HG02610 (cell line): Measurements from ENCODE around the gene UBE3A.

Experiments
- ATAC-seq: cut with Tn5 transposase; IDR thresholded peaks from one replicate; pipeline ENCODE4 v1.9.1; 2021; ENCODE audit warnings: mild to moderate bottlenecking, moderate library complexity; ENCODE audit not compliant: unreplicated experiment

UBE3A gene

DNA sequence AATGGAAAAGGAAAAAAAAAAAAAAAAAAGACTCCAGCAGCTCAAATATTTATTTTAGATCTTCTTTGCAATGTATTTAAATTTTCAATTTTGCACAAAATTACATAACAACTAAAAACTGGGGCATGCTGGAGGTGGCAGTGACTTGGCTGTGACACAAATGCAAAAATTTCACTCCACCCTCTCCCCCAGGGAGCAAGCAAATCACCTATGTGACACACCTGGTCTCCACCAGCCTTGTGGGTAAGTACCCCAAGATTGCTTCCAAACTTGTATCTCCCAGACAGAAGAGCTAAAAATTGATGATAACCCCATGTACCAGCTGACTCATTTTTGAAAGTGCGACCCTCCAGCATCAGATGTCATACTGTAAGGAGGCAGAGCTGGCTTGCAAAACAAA, 32.0 kb downstream of the UBE3A start:
- ATAC-seq, result no peak

DNA sequence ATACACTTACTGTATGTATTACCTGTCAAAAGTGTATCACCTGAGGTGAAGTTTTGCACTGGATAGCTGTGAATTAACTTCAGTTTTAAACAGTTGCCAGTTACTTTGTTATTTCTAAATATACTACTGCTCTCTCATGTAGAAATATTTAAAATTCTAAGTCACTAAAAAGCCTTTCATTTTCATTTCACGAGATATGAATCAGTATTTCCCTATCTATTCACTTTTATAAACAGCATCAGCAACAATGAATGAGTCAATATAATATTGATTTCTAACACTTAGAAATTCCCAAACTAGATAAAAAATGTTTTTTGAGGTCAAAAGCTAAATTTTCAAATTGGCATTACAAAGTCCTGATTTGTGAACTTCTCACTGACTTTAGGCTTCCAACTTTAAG, 32.6 kb downstream of the UBE3A start:
- ATAC-seq, result no peak

DNA sequence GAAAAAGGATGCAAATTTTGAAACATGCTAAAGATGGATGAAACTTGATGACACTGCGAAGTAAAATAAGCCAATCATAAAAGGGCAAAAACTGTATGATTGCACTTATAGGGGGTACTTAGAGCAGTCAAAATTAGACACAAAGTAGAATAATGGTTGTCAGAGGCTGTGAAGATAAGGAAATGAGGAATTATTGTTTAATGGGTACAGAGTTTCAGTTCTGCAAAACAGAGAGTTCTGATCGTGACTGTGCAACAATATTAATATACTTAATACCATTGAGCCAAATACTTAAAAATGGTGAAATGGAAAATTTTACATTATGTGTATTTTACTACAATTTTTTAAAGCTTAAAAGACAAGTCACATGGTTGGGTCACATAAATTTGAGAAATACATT, 35.1 kb downstream of the UBE3A start:
- ATAC-seq, result no peak

DNA sequence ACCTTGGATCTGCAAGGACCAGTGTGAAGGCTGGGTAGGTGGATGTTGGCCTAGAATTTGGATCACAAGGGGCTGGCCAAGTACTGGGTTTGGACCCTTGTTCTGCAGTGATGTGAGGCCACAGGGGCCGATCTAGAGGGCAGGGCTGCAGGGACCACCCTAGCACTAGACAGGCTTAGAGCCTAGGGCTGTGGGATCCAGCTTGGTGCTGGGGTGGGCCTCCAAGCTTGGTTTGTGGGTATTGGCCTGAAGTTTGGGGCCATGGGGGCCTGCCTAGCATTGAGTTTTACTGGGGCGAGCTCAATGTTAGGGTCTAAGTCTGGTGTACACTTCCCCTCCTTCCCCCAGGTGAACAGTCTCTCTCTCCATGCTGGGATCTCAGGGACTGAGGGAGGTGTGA, 36.5 kb downstream of the UBE3A start:
- ATAC-seq, result no peak

DNA sequence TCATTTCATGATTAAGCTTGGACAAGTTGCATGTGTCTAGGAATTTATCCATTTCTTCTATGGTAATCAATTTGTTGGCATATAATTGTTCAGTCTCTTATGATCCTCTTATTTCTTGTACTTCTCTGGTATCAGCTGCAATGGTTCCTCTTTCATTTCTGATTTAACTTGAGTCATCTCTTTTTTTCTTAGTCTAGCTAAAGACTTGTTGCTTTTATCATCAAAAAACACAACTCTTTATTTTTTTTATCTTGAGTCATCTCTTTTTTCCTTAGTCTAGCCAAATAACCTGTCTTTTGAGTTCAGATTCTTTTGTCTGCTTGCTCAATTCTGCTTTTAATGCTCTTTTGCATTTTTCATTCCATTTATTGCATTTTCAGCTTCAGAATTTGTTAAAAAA, 37.3 kb downstream of the UBE3A start:
- no peak for ATAC-seq

DNA sequence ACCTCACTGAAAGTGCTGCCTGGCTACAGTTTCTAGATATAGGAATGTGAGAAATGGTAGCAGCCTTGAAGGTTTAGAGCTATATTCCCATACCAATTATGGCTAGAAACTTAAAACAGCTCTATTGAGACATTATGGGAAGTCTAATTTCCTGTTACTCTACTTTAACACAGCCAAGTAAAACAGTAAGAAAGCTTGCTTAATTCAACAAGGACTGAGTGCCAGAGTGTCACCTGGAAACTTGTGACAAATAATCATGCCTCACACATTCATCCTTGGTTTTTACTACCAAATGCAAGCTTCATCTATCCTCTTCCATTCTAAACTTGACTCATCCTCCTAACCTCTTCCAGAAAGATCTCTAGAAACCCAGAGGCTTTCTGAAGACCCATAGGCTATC, 41.7 kb downstream of the UBE3A start:
- no peak for ATAC-seq

DNA sequence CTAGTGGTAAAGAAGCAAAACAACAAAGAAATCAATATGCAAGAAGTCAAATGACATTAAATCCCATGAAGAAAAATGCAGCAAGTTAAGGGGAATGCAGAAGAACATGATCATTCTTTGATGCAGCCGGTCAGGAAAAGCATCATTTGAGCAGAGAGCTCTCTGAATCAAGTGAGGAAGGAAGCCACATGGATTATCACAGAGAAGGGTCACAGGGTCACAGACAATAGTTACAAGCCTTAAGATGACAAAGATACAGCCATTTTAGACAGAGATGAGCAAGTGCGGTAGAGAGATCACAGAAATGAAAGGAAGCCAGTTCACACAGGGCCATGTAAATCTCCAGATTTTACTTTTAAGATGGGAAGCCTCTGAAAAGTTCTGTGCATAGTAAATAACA, 43.9 kb downstream of the UBE3A start:
- no peak for ATAC-seq

DNA sequence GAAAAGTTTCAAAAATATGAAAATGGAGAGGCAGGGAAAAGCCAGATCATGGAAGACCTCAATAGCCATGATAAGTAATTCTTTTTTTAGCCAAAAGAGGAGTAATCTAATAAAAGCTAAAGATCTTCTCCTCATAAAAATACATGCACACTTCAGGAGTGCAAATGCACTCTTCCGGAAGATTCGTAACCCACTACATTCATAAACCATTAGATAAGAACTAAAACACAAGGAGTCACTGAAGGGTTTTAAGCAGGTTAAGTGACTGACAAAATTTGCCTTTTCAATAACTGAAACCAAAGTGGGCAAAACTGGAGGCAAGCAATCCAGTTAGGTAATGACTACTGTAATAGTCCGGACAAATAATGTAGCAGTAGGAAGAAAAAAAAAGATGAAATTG, 46.0 kb downstream of the UBE3A start:
- no peak for ATAC-seq

DNA sequence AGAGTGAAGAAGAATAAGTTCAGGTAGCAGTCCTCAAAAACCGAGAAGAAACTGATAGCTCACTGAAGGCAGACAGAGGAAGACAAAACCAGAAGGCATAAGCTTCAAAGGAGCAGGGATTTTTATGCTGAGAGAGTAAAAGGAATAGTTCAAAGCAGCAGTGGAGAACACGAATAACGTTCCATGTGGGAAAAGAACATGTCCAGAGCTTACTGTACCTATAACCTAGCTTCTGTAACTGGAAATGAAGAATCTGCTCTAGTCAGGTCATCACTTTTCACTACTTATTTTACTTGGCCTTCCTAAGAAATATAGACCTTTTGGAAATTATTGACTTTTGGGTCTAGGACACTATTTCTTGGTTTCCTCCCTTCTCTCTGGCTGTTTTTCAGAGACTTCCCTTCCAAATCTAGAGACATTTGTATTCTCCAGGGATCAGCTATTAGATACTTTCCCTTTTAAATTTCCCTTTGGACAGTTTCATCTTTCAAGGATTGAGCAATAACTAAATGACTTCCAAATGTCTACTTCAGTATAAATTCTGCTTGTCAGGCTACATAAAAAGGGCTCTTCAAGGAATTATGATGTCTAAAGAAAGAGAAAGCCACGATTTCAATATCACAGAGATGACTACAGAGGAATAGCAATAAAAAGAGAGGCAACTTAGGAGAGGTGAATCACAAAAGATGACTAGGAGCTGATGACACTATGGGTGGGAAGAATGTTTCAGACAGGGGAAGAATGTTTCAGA, 46.7 kb downstream of the UBE3A start:
- ATAC-seq, result no peak

DNA sequence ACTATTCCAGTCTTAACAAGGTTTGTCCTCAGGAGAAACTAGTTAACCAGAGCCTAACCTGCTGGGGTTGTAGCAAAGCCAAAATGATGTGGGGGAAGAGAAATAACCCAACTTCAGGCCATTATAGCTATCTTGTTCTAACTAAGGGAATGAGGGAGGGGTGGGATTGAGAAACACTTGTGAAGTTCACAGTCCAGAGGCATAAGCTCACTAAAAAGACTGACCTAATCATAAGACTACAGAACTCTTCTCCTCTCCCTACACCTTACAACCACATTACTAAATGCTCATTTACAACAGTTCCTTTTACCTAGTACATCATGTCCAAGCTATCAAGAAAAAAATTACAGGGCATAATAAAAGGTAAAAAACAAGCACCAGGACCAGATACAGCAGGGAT, 52.8 kb downstream of the UBE3A start:
- ATAC-seq, result no peak

DNA sequence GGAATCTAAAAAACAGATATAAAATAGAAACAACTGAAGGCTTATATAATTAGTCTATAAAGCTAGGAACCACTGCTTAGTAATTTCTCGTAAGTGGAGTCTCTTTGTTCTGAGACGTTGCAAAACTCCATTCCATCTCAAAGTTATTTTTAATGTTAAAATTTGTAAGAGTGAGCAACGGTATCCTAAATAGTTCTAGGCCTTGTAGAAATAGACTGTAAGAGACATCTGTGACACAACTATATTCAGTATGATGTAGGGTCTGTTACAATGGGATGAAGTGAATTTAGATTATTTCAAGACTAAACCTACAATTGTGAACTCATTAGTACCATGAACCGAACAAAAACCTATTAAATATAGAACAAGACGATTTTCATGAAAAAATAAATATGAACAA, 57.2 kb downstream of the UBE3A start:
- no peak for ATAC-seq

DNA sequence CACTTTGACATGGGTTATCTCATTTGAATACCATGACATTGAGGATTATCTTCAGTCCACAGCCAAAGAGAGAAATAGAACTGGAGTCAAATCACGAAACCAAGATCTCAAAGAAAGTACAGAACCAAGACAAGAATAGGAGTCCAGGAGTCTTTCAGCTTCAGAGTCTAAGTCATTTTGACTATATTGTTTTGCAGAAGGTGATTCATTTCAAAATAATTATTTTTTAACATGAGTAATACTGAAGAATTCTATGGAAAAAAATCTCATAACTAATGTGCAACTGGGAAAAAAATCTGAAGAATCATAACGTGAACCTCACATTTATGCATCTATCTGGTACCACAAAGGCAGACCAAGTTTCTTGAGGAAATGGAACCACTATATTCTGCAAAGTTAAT, 60.3 kb downstream of the UBE3A start:
- peak; percentile 75 for ATAC-seq

DNA sequence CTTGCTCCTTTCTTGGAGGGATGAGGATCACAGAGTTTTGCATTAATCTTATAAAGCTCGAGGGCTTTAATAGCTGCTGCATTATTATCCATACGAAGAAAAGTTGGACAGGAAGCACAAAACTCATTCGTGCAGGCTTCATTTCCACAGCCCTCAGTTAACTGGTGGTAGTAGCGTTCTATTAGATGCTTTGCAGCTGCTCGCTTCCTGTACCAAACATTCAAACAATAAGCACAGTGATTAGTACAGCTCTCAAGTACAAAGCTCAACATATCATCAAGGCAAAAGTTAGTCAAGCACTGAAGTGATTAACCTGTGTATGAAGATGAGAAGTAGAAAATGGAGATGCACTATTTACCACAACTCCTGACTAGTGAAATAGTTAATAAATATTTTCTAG, 63.3 kb downstream of the UBE3A start:
- ATAC-seq, result no peak

DNA sequence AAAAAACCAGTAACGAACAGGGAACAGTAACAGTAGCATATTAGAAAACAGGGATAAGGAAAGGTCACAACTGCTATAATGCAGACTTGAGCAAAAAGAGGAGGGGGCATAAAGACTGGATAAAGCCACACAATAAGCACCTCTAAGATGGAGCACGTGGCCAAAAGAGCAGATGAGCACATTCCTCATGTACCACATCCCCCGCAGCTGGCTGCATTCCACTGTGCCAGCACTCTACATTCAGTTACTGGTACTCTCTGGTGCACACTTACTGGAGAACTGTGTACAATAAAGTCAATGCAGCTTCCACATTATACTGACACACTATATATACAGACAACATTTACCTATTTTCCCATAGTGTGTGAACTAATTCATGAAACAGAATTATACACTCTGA, 64.7 kb downstream of the UBE3A start:
- no peak for ATAC-seq

DNA sequence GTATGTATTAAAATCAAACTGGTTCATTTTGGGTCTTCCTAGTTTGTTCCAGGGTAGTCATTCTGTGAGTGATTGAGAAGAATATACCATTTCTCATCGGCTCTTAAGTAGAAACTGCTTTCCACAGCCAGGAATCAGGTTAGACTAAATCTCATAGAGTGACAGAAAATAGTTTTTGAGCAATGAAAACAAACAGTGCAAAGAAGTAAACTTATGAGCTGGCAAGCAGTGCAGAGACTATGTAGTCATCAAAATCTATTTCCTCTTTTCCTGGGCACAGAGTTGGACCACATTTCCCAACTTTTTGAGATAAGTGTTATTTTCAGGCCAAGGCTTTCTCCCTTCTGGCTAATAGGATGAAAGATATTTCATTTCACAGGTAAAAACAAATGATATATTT, 66.5 kb downstream of the UBE3A start:
- ATAC-seq, result no peak

DNA sequence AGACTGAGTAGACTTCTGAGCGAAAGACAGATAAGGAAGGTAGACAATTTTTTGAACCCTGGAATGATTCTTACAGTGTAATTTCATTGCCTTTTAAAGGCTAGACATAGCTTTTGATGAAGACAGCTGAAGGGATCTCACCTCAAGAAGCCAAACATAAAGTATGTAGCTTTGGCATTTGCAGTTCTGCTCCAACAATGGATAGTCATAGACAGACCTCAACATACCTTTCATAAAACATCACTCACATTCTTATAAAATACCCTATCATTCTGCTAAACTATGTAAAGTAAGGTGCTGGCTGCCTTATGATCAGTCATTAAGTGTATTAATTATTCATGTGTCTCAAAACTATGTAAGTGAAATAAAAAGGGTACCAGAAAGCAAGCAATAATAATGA, 70.0 kb downstream of the UBE3A start:
- ATAC-seq, result no peak

DNA sequence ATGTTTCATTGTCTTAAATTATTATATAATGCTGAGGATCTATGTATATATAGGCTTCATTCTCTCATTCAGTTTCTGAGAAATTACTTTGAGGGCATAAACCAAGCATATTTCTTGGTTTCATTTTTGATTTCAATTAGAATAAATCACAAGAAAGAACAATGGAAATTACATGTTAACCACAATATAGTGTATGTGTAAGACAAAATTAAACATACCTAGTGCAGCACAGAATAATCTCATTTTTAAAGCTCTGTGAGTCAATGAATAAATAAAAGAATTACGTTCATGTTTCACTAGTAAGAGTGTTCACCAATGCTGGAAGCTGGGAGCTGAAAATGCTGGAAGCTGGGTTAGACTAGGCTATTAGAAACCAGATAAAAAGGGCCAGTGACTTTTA, 72.8 kb downstream of the UBE3A start:
- peak; percentile 50 for ATAC-seq

DNA sequence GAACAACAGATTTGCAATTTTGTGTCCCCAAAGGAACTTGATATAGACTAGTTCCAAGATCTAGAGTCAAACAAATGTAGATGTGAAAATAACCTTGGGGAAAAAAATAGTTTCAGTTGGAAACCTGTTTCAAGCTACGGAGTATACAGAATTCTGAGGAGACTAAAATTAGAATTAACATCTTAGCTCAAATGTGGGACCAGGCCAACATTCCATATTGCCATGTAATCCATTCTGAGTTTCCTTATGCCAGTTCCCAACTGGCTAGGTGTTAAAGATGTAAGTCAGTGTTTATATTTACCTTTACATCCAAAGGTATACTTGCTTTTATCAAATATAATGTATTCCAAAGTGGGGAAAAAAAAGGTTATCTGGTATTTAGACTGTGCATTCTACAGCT, 76.3 kb downstream of the UBE3A start:
- no peak for ATAC-seq

DNA sequence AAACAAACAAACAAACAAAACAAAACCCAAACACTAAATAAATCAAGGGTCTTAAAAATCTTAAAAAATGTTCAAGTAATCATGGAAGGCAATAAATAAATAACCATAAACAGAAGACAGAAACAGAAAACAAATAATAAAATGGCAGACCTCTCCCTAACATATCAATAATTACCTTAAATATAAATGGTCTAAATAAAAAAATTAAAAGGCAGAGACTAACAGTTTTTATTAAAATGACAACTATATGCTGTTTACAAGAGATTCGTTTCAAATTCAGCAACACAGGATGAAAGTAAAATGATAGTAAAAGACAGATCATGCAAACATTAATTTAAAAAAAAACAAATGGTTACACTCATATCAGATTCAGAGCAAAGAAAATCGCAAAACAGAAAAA, 91.1 kb downstream of the UBE3A start:
- no peak for ATAC-seq

DNA sequence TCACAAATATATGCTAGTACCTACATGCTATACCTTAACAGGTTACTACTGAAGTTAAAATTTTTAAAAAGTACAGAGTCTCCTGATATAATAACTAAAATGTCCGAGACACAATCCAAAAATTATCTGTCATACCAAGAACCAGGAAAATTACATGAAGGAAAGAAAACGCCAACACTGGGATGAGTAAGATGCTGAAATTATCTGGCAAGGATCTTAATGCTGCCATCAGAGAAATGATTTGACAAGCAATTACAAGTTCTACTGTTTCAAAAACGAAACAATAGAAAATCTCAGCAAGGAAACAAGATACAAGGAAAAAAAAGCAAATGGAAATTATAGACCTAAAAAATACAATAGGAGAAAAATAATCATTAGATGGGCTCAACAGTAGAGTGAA, 92.5 kb downstream of the UBE3A start:
- no peak for ATAC-seq

DNA sequence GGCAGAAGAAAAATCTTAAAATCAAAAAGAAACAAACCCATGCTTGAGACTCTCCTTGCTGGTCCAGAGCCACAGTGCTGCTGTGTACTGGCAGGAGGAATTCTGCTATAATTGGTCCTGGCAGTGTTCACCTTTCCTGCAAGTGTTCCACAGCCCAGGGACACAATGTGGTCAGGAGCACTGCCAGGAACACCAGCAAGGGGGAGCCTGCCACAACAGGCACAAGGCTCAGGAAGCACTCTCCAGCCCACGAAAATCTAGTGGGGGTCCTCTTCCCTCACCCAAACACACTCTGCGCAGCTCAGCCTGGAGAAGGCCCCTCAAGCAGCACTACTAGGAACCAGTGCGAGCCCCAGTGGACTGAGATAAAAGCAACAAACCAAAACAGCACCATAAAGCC, 92.9 kb downstream of the UBE3A start:
- ATAC-seq, result no peak

DNA sequence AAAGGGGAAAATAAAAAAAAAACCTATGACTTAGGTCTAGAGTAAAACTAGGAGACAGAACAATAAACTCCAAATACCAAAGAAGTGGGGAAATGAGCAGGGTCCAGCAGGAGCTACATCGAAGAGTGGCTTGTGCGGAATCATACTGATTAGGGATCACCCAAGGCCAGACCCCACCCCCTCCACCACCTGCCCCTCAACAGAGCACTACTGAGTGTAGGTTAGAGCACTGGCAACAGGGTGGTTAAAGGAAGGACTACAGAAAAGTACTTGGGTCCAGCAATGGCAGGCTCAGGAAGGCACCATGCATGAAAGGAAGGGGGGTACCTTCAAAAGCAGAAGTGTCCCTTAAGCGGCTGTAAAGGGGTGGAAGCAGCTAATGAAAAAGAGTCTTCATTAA, 96.2 kb downstream of the UBE3A start:
- ATAC-seq, result no peak

DNA sequence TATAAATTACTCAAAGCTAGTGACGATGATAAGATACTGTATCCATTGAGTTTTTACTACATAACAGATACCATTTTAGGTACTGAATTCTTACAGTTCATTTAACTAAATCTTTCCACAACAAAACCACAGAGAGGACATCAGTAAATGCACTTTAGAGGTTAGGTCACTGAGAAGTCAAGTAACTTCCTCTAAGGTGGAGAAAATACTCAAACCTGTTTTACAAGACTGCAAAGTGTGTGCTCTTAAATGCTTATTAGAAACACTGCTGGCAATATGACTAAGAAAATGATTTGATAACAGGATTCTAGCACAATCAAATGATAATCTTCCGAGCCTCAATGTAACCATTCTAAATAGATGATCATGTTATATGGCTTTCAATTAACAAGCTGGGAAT, 99.4 kb downstream of the UBE3A start:
- no peak for ATAC-seq
